Mammary epithelial cell (primary cell): ENCODE results near the gene DNAH17.

ENCODE experiments used
- CTCF ChIP-seq, 2 donors: IDR thresholded peaks in 1 of 2; conservative IDR thresholded peaks in 1 of 2; 2 replicates each; pipeline ENCODE4 v1.5.1; 2011 to 2012; ENCODE audit warnings: inconsistent platforms in 2 of 2, low read length in 2 of 2, mild to moderate bottlenecking in 2 of 2, control low read depth in 1 of 2, low read depth in 1 of 2; ENCODE audit not compliant: insufficient read depth in 1 of 2; ENCODE audit errors: extremely low read depth in 1 of 2
- EZH2 ChIP-seq: IDR thresholded peaks from 2 replicates; pipeline ENCODE4 v1.6.1; 2012; ENCODE audit warnings: low read length, inconsistent platforms, borderline replicate concordance

GRCh38 chr17:78568494-78569115 lies 8.6 kb downstream of the DNAH17 start:
- TF ChIP-seq CTCF (conservative IDR thresholded peaks at IDR 0.05 in 1 of 2, IDR thresholded peaks at IDR 0.05 in 1 of 2; ENCODE audit: extremely low read depth in 1 of 2, insufficient read depth in 1 of 2, low read depth in 1 of 2, low read length in 2 of 2) (no peak), EZH2 (no peak)
